ENCODE results near the gene DNAJC9. TPM values are rescaled to one million over a fixed set of nuclear protein-coding genes. Genes with fewer than 3 reads are reported as not detected.
A peak's percentile ranks its signal among the peaks of the same experiment; 100 is the strongest.

DNAJC9 gene
- total and polyA plus RNA-seq, 2 experiments from 2014 or later: 18.6 to 26.6 TPM

DNA sequence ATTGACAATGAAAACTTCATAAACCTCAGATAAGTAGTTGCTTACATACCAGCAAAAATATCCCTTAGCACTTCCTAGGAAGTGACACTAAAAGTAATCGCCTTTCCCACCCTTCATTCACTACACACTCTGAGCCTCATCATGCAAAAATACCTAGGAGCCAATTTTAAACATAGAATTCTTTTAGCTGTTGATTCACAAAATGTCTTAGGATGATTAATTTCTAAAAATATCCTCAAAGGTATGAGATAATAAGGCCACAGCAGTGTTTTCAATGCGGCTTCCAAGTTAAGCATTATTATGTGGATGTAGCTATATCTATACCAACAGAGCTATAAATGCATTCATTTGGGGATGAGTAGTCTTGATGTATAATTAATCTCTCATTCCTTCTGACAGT is 13.2 kb downstream of the DNAJC9 start:
- Histone ChIP-seq H3K4me3 (no peak overlapping the region), H3K27ac (peak overlapping the region; percentile 4), H3K27me3 (no peaks in the 10 kb centered on the region), H3K4me1 (ENCODE audit: low read depth) (peaks cover 7% of the 10 kb centered on the region), H3K9me3 (ENCODE audit: low read depth) (no peaks in the 10 kb centered on the region), H3K36me3 (peaks cover 32% of the 10 kb centered on the region)
- DNase-seq (ENCODE audit: low read depth in 1 of 2, low spot score in 1 of 2): no peak
- TF ChIP-seq, protein P1, sequence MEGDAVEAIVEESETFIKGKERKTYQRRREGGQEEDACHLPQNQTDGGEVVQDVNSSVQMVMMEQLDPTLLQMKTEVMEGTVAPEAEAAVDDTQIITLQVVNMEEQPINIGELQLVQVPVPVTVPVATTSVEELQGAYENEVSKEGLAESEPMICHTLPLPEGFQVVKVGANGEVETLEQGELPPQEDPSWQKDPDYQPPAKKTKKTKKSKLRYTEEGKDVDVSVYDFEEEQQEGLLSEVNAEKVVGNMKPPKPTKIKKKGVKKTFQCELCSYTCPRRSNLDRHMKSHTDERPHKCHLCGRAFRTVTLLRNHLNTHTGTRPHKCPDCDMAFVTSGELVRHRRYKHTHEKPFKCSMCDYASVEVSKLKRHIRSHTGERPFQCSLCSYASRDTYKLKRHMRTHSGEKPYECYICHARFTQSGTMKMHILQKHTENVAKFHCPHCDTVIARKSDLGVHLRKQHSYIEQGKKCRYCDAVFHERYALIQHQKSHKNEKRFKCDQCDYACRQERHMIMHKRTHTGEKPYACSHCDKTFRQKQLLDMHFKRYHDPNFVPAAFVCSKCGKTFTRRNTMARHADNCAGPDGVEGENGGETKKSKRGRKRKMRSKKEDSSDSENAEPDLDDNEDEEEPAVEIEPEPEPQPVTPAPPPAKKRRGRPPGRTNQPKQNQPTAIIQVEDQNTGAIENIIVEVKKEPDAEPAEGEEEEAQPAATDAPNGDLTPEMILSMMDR (IDR thresholded peaks at IDR 0.05; ENCODE audit: low read depth, low read length): no peak

DNA sequence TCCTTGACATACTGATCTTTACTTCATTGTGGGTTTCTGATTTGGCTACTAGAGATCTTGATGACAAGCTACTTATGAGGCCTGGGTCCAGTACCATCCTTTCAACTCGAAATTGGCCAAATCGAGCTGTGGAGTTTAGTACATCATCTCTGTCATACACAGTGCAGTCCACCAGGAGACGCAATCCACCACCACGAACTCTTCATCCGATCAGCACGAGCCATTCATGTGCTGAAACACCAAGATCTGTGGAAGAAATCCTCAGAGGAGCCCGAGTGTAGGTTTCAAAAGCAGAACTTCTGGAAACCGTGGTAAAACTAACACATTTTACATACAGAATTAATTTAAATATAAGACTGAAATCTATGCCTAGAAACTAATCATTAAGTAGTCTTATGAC is 14.2 kb downstream of the DNAJC9 start:
- H3K36me3 ChIP-seq: peaks cover 28% of the 10 kb centered on the region
- TF ChIP-seq, protein P1 (IDR thresholded peaks at IDR 0.05; ENCODE audit: low read depth, low read length): no peak

DNA sequence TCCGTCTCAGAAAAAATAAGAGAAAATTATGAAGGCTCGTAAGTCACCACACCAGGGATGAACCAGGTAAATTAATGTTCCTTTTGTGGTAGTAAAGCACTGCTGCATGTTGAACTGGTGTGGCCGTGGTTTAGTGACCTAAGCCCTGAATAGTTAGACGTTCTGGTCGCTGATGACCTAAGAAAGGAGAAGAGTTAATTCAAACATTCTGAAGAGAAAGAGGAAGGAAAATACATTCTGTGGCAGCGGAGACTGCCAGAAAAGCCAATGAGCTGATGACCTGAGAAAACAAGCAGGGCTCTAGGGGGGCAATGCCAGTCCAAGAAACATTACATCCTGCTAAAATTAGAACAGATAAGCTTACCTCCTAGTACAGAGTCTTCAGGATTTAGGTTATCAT is 17.5 kb downstream of the DNAJC9 start:
- H3K4me3 ChIP-seq: no peak overlapping the region
- H3K4me1 ChIP-seq (ENCODE audit: low read depth): peaks cover 7% of the 10 kb centered on the region
- H3K27me3 ChIP-seq: no peaks in the 10 kb centered on the region
- H3K9me3 ChIP-seq (ENCODE audit: low read depth): no peaks in the 10 kb centered on the region
- no peak overlapping the region for H3K27ac ChIP-seq
- TF ChIP-seq, protein P1 (IDR thresholded peaks at IDR 0.05; ENCODE audit: low read depth, low read length): no peak
- DNase-seq (ENCODE audit: low read depth in 1 of 2, low spot score in 1 of 2): no peak
- H3K36me3 ChIP-seq: peaks cover 17% of the 10 kb centered on the region

More for the DNA sequence above, 14.2 kb downstream of the DNAJC9 start:
- no peak for DNase-seq (ENCODE audit: low read depth in 1 of 2, low spot score in 1 of 2)
- Histone ChIP-seq H3K27me3 (no peaks in the 10 kb centered on the region), H3K4me3 (no peak overlapping the region), H3K9me3 (ENCODE audit: low read depth) (no peaks in the 10 kb centered on the region), H3K4me1 (ENCODE audit: low read depth) (peaks cover 7% of the 10 kb centered on the region), H3K27ac (no peak overlapping the region)

DNA sequence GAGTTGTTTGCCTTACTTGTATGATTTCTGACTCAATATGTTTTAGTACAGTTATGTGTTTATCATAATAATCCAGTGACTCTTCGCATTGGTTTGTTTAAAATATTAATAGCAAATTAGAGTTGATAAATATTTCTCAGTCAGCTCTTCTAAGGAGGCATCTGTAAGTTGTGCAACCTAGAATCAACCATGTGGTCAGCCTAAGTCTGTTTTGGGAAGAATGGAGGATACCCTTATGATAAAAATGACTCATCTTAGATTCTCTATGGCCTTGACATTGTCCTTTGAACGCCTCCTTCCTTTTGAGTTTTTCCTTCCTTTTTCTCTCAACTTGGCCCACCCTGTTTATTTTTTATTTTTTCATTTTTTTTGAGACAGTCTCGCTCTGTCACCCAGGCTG is 18.8 kb downstream of the DNAJC9 start:
- Histone ChIP-seq H3K4me1 (ENCODE audit: low read depth) (peaks cover 7% of the 10 kb centered on the region), H3K27ac (no peak overlapping the region), H3K9me3 (ENCODE audit: low read depth) (no peaks in the 10 kb centered on the region), H3K27me3 (no peaks in the 10 kb centered on the region), H3K36me3 (peaks cover 7% of the 10 kb centered on the region), H3K4me3 (no peak overlapping the region)
- TF ChIP-seq, protein P1 (IDR thresholded peaks at IDR 0.05; ENCODE audit: low read depth, low read length): no peak
- DNase-seq (ENCODE audit: low read depth in 1 of 2, low spot score in 1 of 2): peak in 1 of 2 donors; percentile 68

DNA sequence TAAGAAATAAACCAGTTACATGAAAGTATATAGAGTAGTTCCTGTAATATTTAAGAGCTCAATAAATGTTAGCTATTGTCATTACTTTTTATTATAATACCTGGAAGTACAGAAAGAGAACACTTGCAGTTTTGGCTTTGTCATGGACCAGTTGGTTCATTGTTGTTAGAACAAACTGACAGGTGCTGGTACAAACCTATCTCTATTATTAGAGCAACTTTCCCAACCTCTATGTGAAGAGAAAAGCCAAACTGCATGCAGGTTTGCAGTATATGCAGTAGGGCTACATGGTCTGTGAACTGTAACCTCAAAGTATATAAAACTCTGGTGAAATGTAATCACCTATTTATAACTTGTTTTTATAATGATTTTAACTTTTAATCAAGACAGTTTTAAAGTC is 20.4 kb downstream of the DNAJC9 start:
- Histone ChIP-seq H3K4me1 (ENCODE audit: low read depth) (peaks cover 7% of the 10 kb centered on the region), H3K27me3 (no peaks in the 10 kb centered on the region), H3K4me3 (no peak overlapping the region), H3K9me3 (ENCODE audit: low read depth) (no peaks in the 10 kb centered on the region), H3K36me3 (no peaks in the 10 kb centered on the region), H3K27ac (no peak overlapping the region)
- no peak for DNase-seq (ENCODE audit: low read depth in 1 of 2, low spot score in 1 of 2)
- TF ChIP-seq, protein P1 (IDR thresholded peaks at IDR 0.05; ENCODE audit: low read depth, low read length): no peak

DNA sequence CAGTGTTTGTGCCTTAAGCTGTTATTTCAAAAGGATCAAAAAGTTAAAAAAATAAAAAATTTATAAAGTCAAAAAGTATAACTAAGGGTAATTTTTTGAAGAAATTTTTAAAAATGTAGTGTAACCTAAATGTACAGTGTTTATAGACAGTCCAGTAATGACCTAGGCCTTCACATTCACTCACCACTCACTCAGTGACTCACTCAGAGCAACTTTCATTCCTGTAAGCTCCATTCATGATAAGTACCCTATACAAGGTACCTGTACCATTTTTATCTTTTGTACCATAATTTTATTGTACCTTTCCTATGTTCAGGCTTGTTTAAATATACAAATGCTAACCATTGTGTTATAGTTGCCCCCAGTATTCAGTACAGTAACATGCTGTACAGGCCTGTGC is 21.5 kb downstream of the DNAJC9 start:
- Histone ChIP-seq H3K27ac (no peak overlapping the region), H3K4me1 (ENCODE audit: low read depth) (peaks cover 7% of the 10 kb centered on the region), H3K4me3 (no peak overlapping the region), H3K9me3 (ENCODE audit: low read depth) (no peaks in the 10 kb centered on the region), H3K27me3 (no peaks in the 10 kb centered on the region), H3K36me3 (no peaks in the 10 kb centered on the region)
- no peak for DNase-seq (ENCODE audit: low read depth in 1 of 2, low spot score in 1 of 2)
- TF ChIP-seq, protein P1 (IDR thresholded peaks at IDR 0.05; ENCODE audit: low read depth, low read length): no peak
